ENCODE data around the gene CHN2. TPM values are rescaled to one million over a fixed set of nuclear protein-coding genes. Genes with fewer than 3 reads are reported as not detected.

Gene CHN2
- total RNA-seq, 4 donors from 2014 or later = 5.6 to 36.7 (median 16.8) TPM

DNA sequence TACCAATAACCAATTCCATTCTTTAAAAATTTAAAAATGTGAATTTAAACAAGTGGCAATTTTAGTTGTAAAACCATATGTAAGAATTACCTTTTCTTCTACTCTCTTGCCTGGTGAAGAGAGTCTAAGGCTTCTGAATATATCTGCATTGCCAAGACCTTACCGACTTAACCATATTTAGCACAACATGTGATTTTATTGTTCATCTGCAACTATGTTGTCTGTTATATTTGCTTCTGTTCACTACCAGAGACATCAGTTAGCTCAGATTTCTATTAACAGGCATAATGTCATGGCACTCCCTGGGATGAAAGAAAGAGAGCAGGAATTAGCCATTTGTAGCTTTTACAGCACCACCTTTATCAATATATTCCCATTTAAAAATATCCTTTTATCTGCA lies 55.3 kb downstream of the CHN2 start:
- H3K4me1 ChIP-seq = no peaks in the 10 kb centered on the region
- in situ Hi-C loops (cut with MboI; ENCODE audit: low pct_ligation_motif_present in 1 of 4, low pct_unique_long_range_greater_than_20kb in 1 of 4, low sequenced_read_pairs in 3 of 4) = no loop called here
- no peak for DNase-seq
- H3K27me3 ChIP-seq = no peaks in the 10 kb centered on the region
- H3K9me3 ChIP-seq = no peaks in the 10 kb centered on the region
- H3K27ac ChIP-seq = no peak overlapping the region
- intact Hi-C loops (cut with DNase I; ENCODE audit: low total_unique reads) = no loop called here
- WGBS, 2 donors (ENCODE audit: low coverage in 1 of 2) = 75 to 95% methylated on average over 1 of the region's 1 CpG
- H3K36me3 ChIP-seq = no peaks in the 10 kb centered on the region
- H3K4me3 ChIP-seq = no peak overlapping the region
- TF ChIP-seq, protein P1, sequence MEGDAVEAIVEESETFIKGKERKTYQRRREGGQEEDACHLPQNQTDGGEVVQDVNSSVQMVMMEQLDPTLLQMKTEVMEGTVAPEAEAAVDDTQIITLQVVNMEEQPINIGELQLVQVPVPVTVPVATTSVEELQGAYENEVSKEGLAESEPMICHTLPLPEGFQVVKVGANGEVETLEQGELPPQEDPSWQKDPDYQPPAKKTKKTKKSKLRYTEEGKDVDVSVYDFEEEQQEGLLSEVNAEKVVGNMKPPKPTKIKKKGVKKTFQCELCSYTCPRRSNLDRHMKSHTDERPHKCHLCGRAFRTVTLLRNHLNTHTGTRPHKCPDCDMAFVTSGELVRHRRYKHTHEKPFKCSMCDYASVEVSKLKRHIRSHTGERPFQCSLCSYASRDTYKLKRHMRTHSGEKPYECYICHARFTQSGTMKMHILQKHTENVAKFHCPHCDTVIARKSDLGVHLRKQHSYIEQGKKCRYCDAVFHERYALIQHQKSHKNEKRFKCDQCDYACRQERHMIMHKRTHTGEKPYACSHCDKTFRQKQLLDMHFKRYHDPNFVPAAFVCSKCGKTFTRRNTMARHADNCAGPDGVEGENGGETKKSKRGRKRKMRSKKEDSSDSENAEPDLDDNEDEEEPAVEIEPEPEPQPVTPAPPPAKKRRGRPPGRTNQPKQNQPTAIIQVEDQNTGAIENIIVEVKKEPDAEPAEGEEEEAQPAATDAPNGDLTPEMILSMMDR (IDR thresholded peaks at IDR 0.05) = no peak
- no peak for TF ChIP-seq EP300 (IDR thresholded peaks at IDR 0.05; ENCODE audit: low read depth)
- no peak for TF ChIP-seq POLR2A (IDR thresholded peaks at IDR 0.05)
- no peak for TF ChIP-seq POLR2AphosphoS5 (IDR thresholded peaks at IDR 0.05)

DNA sequence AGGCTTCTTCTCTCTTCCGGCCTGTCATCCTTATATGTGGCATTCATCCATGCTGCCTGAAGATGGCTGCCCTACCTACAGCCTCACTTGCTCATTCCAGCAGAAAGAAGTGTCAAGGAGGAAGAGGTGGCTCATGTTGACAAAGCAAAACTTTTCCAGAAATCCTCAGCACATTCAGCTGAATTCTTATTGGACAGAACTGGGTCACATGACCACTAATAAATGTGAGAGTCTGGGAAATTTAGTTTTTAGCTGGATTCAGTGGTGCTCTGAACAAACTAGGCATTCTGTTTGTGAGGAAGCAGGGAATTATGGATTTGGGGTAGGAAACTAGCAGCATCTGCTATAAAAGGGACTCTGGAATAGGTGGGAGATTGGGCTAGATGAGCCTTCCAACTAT lies 58.6 kb downstream of the CHN2 start:
- 96% methylated on average over 1 of the region's 1 CpG; no CpG with 5 or more reads in 1 of the 2 donors for WGBS, 2 donors (ENCODE audit: low coverage in 1 of 2)
- H3K4me1 ChIP-seq = peaks cover 0 to 8% (median 0%) of the 10 kb centered on the region in 4 donors

DNA sequence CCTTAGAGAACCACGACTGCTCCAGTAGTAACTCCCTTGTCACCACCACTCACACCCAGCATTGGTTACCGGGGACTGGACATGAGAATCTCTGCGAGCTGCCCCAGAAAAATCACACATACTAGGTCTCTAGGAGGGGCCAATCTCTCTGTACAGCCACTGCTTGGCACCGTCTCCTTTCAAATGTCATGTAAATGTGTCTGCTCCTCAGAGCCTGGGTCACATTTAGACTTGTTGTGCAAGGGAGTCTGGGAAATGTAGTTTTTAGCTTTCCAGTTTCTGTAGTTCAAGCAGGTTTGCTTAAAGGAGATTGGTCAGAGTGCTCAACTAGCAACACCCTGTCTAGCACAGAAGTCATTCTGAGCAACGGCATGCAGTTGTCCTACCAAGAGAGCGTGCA lies 60.0 kb downstream of the CHN2 start:
- intact Hi-C loops (cut with DNase I; ENCODE audit: low total_unique reads) (no loop called here), in situ Hi-C loops (cut with MboI; ENCODE audit: low pct_ligation_motif_present in 1 of 4, low pct_unique_long_range_greater_than_20kb in 1 of 4, low sequenced_read_pairs in 3 of 4) (no loop called here)
- no peak for DNase-seq
- 82 to 90% methylated on average over 3 to 6 of the region's 6 CpGs for WGBS, 2 donors (ENCODE audit: low coverage in 1 of 2)
- Histone ChIP-seq H3K27me3 (no peaks in the 10 kb centered on the region), H3K36me3 (no peaks in the 10 kb centered on the region), H3K4me3 (no peak overlapping the region), H3K9me3 (no peaks in the 10 kb centered on the region), H3K4me1 (peaks cover 0 to 8% (median 0%) of the 10 kb centered on the region in 4 donors), H3K27ac (no peak overlapping the region)
- TF ChIP-seq EP300 (IDR thresholded peaks at IDR 0.05; ENCODE audit: low read depth) = no peak
- TF ChIP-seq POLR2AphosphoS5 (IDR thresholded peaks at IDR 0.05) = no peak
- TF ChIP-seq, protein P1 (IDR thresholded peaks at IDR 0.05) = no peak
- no peak for TF ChIP-seq POLR2A (IDR thresholded peaks at IDR 0.05)

More for the DNA sequence above, 58.6 kb downstream of the CHN2 start:
- H3K4me3 ChIP-seq = no peak overlapping the region
- TF ChIP-seq POLR2AphosphoS5 (IDR thresholded peaks at IDR 0.05) (no peak), EP300 (IDR thresholded peaks at IDR 0.05; ENCODE audit: low read depth) (no peak), POLR2A (IDR thresholded peaks at IDR 0.05) (no peak)
- TF ChIP-seq, protein P1 (IDR thresholded peaks at IDR 0.05) = no peak
- in situ Hi-C loops (cut with MboI; ENCODE audit: low pct_ligation_motif_present in 1 of 4, low pct_unique_long_range_greater_than_20kb in 1 of 4, low sequenced_read_pairs in 3 of 4) (no loop called here), intact Hi-C loops (cut with DNase I; ENCODE audit: low total_unique reads) (no loop called here)
- H3K27ac ChIP-seq = no peak overlapping the region
- H3K36me3 ChIP-seq = no peaks in the 10 kb centered on the region
- no peaks in the 10 kb centered on the region for H3K27me3 ChIP-seq
- DNase-seq = no peak
- no peaks in the 10 kb centered on the region for H3K9me3 ChIP-seq

DNA sequence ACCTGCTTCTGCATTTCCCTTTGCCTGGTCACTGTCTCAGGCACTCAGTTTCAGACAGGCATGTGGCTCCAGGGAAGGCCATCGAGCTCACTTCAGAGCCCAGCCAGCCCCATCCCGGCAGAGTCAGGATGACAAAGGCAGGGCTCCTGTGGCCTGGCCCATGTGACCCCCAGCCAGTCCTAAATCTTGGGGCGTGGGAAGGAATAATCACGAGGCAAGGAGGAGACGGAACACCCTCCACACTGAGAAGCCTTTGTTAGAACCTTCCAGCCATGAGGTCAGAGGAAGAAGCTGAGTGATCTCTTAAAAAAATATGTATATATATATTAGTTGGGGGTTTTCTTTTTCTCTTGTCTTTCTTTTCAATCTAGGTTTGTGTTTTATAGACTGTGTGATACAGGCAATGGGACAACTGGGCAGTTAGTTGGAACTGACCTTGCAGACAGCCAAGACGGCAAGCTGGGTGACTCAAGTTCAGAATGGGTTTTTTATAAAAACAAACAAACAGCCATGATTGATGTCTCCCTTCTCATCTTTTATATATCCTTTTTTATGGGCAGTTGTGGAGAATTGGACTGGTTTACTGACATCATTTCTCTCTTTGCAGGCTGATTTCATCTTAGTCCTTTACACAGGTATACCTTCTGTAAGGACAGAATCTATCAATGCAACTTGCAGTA lies 60.8 kb downstream of the CHN2 start:
- H3K27ac ChIP-seq = no peak overlapping the region
- no peaks in the 10 kb centered on the region for H3K27me3 ChIP-seq
- WGBS, 2 donors (ENCODE audit: low coverage in 1 of 2) = 69 to 92% methylated on average over 2 to 6 of the region's 6 CpGs
- H3K9me3 ChIP-seq = no peaks in the 10 kb centered on the region
- TF ChIP-seq, protein P1 (IDR thresholded peaks at IDR 0.05) = no peak
- no peak for TF ChIP-seq POLR2A (IDR thresholded peaks at IDR 0.05)
- no peak for TF ChIP-seq POLR2AphosphoS5 (IDR thresholded peaks at IDR 0.05)
- TF ChIP-seq EP300 (IDR thresholded peaks at IDR 0.05; ENCODE audit: low read depth) = no peak
- no peak overlapping the region for H3K4me3 ChIP-seq
- no peaks in the 10 kb centered on the region for H3K36me3 ChIP-seq
- in situ Hi-C loops (cut with MboI; ENCODE audit: low pct_ligation_motif_present in 1 of 4, low pct_unique_long_range_greater_than_20kb in 1 of 4, low sequenced_read_pairs in 3 of 4) (no loop called here), intact Hi-C loops (cut with DNase I; ENCODE audit: low total_unique reads) (no loop called here)
- peaks cover 0 to 8% (median 0%) of the 10 kb centered on the region in 4 donors for H3K4me1 ChIP-seq
- no peak for DNase-seq

Measured in transverse colon (tissue), 4 donors.